ENCODE measurements around the gene OR4D11. TPM values are rescaled to one million over a fixed set of nuclear protein-coding genes. Genes with fewer than 3 reads are reported as not detected.

The OR4D11 gene
- total RNA-seq, 3 donors from 2014 or later = not detected

- H3K4me1 ChIP-seq (ENCODE audit: low read depth) = no peaks in the 10 kb centered on the region
These were observed 17.4 kb downstream of the OR4D11 start for GRCh38 chr11:59520741-59521140.

GRCh38 chr11:59523541-59523940, 20.2 kb downstream of the OR4D11 start:
- DNase-seq (no peak), ATAC-seq (no peak)
- no peak overlapping the region for H3K4me3 ChIP-seq
- TF ChIP-seq CTCF (IDR thresholded peaks at IDR 0.05) = no peak
- H3K36me3 ChIP-seq (ENCODE audit: low read depth) = no peaks in the 10 kb centered on the region
- intact Hi-C loops (cut with DNase I, micrococcal nuclease) = no loop called here
- H3K4me1 ChIP-seq (ENCODE audit: low read depth) = no peaks in the 10 kb centered on the region
- H3K9me3 ChIP-seq = no peaks in the 10 kb centered on the region

More at GRCh38 chr11:59520741-59521140, 17.4 kb downstream of the OR4D11 start:
- intact Hi-C loops (cut with DNase I, micrococcal nuclease) = no loop called here
- DNase-seq (no peak), ATAC-seq (no peak)
- no peaks in the 10 kb centered on the region for H3K9me3 ChIP-seq
- TF ChIP-seq CTCF (IDR thresholded peaks at IDR 0.05) = no peak
- no peaks in the 10 kb centered on the region for H3K36me3 ChIP-seq (ENCODE audit: low read depth)
- H3K4me3 ChIP-seq = no peak overlapping the region

GRCh38 chr11:59528711-59529110, 25.3 kb downstream of the OR4D11 start:
- ATAC-seq = no peak
- no peak for TF ChIP-seq CTCF (IDR thresholded peaks at IDR 0.05)
- intact Hi-C loops (cut with DNase I, micrococcal nuclease) = no loop called here
- Histone ChIP-seq H3K9me3 (no peaks in the 10 kb centered on the region), H3K4me3 (no peak overlapping the region), H3K4me1 (ENCODE audit: low read depth) (no peaks in the 10 kb centered on the region), H3K36me3 (ENCODE audit: low read depth) (no peaks in the 10 kb centered on the region)
- DNase-seq = no peak

GRCh38 chr11:59532620-59533019, 29.2 kb downstream of the OR4D11 start:
- intact Hi-C loops (cut with DNase I, micrococcal nuclease) = no loop called here
- no peak for TF ChIP-seq CTCF (IDR thresholded peaks at IDR 0.05)
- H3K4me3 ChIP-seq = no peak overlapping the region
- H3K9me3 ChIP-seq = no peaks in the 10 kb centered on the region
- ATAC-seq = no peak
- H3K36me3 ChIP-seq (ENCODE audit: low read depth) = no peaks in the 10 kb centered on the region
- DNase-seq = no peak
- no peaks in the 10 kb centered on the region for H3K4me1 ChIP-seq (ENCODE audit: low read depth)

- intact Hi-C loops (cut with DNase I, micrococcal nuclease) = no loop called here
- Histone ChIP-seq H3K9me3 (no peaks in the 10 kb centered on the region), H3K4me3 (no peak overlapping the region), H3K36me3 (ENCODE audit: low read depth) (no peaks in the 10 kb centered on the region), H3K4me1 (ENCODE audit: low read depth) (no peaks in the 10 kb centered on the region)
- DNase-seq (no peak), ATAC-seq (no peak)
- no peak for TF ChIP-seq CTCF (IDR thresholded peaks at IDR 0.05)
These were observed 31.3 kb downstream of the OR4D11 start for GRCh38 chr11:59534676-59535075.

Data from mucosa of descending colon (tissue), 3 donors.